Lung microvascular endothelial cell (primary cell): Measurements from ENCODE around the gene TMEM200A. TPM values are rescaled to one million over a fixed set of nuclear protein-coding genes. Genes with fewer than 3 reads are reported as not detected.

ENCODE experiments used
- DNase-seq, 2 donors: peaks; one replicate each; pipeline versions ENCODE4 v3.0.0 to v3.0.0-alpha.2; 2010; ENCODE audit warnings: low read depth in 2 of 2
- total RNA-seq: library from RNA; depleted of rRNA; stranded (reverse); fragments of >200 nt; gene quantifications from 2 replicates; pipeline ENCODE4 v1.2.1, GENCODE V29; 2014

The TMEM200A gene
- total RNA-seq, 1 donor from 2014 or later, result 0.20 TPM

DNA sequence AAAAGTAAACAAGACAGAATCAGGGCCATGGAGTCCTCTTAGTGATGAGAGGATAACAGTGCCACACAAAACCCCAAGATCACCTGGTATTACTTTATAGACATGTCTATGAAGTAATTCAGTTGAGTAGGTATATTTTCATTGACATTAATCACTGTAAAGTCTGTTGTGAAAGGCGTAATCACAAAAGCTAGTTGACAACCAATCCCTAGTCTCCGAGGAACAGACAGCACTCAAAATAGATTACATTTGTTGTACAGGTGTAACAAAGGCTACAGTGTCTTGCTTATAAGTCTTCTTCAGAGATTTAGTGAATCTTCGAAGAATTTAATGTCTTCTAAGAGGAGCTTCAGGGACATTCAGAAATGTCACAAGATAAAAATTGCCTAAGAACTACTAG, 120.1 kb downstream of the TMEM200A start:
- DNase-seq, result no peak

- no peak for DNase-seq
These were observed 120.6 kb downstream of the TMEM200A start for GRCh38 chr6:130486417-130486816.

GRCh38 chr6:130489514-130489913, 123.7 kb downstream of the TMEM200A start:
- DNase-seq, result no peak

Other genes with a start within 250 kb of the TMEM200A start
- not detected in 2 replicates for gene SAMD3, start 143.1 kb upstream of the TMEM200A start, total RNA-seq